ENCODE results near the gene TMEM106A.
"Not testable (repeated sequence)": the region's sequence is repeated elsewhere in the genome, so short reads cannot be mapped to it uniquely, and the experiment has no call there.

Gene TMEM106A

GRCh38 chr17:43211480-43212402, at the start of gene TMEM106A:
Gene TMEM106A (plus strand): TSS chr17:43211875. CDS start chr17:43213042, 1,167 bp downstream.
- DNase-seq: peak; percentile 78

DNA sequence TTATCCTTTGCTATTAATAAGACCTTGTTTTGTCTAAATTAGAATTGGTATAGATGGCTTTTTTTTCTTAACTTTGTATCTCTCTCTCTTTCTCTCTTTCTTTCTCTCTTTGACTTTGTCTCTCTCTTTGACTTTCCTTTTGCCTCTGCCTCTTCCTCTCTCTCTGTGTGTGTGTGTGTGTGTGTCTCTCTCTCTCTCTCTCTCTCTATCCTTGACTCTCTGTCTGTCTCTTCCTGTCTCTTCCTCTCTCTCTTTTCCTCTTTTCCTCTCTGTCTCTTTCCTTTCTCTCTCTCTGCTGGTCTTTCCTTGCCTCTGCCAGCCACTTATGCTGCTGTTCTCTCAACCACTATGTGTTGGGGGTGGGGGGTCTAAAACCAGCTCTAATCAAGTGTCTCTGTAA, 45.7 kb upstream of the TMEM106A start:
- DNase-seq: not testable (repeated sequence)

DNA sequence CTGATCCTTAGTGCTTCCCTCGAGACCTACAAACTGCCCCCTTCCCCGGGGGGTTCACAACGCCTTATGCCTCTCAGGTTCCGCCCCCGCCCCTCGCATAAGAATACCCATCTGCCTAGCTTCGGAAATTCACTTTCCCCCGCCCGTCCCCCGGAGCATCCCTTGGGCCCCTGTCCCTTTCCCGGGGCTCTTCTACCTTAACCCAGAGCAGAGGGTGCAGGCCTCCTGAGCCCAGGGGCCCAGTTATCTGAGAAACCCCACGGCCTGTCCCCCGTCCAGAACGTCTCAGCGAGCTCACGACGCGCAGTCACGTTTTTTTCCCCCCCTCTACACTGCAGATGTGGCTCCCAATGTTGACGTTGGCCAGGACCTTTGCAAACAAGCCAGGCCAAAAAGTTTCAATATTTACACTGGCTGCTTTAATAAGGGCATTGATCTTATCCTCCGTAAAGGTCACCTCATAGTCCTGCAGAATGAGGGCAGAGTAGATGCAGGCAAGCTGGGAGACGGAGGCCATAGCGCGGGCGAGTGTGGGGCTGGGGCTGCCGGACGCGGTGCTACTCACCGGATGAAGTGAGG, 42.0 kb upstream of the TMEM106A start:
- no peak for DNase-seq

GRCh38 chr17:43170140-43170765, 41.4 kb upstream of the TMEM106A start:
- DNase-seq: peak; percentile 90

GRCh38 chr17:43170766-43171585, 40.7 kb upstream of the TMEM106A start, which contains the start of gene NBR1:
Gene NBR1 (plus strand): TSS chr17:43171214. CDS start chr17:43175800, 4,586 bp downstream.
- peak; percentile 94 for DNase-seq

DNA sequence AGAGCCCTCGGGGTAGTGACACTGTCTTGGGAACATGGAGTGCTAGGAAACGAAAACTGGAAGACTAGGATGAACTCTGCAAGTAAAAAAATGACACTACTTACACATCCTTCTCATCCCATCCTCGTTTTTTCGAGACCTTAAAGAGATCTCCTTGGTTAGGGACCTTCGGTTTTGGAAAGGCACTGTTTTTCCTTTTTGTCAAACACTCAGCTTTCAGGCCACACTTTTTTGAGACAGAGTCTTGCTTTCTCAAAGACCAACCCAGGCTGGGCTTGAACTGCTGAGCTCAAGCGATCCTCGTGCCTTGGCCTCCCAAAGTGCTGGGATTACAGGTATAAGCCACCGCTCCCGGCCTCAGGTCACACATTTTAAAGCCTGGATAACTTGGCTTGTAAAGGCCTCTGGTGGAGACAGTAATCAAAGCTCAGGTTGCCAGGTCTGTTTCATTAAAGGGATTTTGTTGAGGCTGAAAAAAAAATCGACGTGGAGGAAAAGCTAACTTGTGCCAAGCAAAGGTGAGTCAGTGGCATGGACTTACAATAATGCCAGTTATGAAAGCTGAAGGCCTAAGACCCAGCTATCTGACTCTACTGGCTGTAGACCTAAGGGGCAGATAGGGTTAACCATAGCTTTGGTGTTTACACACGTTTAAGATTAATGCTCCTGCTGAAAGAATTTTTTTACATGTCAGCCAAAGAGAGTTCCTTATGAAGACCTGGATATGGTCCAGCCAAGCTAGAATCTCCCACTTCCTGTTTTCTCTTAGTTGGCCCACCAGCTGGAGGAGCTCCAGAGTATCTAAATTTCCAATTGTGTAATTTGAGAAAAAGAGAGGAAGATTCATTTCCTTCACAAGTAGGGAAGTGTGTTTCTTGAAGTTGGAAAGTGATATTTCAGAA, 39.8 kb upstream of the TMEM106A start:
- DNase-seq: no peak

GRCh38 chr17:43175213-43176118, 36.2 kb upstream of the TMEM106A start:
- no peak for DNase-seq

GRCh38 chr17:43176119-43176570, 35.5 kb upstream of the TMEM106A start:
- DNase-seq: no peak

- DNase-seq: no peak
Observed at GRCh38 chr17:43183921-43184320, 27.8 kb upstream of the TMEM106A start.

GRCh38 chr17:43186656-43187055, 25.0 kb upstream of the TMEM106A start:
- not testable (repeated sequence) for DNase-seq

DNA sequence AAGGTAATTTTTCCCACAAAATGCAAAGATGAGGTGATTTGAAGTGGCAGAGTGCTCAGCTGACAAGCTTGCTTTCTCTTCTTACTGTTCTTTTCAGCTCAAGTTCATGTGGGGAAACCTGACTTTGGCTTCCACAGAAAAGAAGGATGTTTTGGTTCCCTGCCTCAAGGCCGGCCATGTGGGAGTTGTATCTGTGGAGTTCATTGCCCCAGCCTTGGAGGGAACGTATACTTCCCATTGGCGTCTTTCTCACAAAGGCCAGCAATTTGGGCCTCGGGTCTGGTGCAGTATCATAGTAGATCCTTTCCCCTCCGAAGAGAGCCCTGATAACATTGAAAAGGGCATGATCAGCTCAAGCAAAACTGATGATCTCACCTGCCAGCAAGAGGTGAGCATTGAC, 18.4 kb upstream of the TMEM106A start:
- DNase-seq: no peak

DNA sequence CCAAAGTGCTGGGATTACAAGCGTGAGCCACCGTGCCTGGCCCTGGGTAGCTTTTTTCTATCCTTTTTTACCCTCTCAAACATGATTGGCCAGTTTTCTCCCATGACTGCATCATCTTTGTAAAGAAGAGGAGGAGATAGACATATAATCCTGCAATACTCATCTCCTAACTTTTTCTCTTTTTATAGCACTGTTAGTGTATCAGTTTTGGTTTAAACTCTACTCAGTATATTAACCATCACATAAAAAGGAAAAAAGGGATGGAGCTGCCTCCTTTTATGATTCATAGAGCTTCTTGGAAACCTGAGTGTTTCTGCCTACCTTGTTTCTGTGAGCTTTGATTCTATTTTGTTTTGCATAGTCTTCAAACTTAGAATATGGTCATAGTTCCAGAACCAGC, 12.0 kb upstream of the TMEM106A start:
- DNase-seq: no peak

- no peak for DNase-seq
Observed at GRCh38 chr17:43200127-43200526, 11.5 kb upstream of the TMEM106A start.

GRCh38 chr17:43203013-43203412, 8.7 kb upstream of the TMEM106A start:
- not testable (repeated sequence) for DNase-seq

DNA sequence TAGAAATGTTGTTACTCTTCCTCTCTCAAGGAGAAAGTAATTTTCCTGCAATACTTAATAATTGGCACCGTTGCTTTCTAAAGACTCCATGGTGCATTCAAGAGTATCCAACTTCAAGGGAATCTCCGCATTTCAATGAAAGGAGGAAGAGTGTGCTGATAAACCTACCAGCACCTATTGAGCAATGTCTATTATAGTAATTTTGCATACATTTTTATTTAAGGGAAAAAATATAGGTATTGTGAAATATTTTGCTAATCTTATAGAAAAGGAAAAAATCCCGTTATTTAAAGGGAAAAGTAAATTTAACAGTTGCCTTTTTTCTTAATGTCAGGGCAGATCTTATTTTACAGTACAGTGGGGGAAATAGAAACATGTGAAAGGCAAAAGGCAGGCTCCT, 1.1 kb upstream of the TMEM106A start:
- no peak for DNase-seq

GRCh38 chr17:43211123-43211479, 574 bp upstream of the TMEM106A start:
- no peak for DNase-seq

DNA sequence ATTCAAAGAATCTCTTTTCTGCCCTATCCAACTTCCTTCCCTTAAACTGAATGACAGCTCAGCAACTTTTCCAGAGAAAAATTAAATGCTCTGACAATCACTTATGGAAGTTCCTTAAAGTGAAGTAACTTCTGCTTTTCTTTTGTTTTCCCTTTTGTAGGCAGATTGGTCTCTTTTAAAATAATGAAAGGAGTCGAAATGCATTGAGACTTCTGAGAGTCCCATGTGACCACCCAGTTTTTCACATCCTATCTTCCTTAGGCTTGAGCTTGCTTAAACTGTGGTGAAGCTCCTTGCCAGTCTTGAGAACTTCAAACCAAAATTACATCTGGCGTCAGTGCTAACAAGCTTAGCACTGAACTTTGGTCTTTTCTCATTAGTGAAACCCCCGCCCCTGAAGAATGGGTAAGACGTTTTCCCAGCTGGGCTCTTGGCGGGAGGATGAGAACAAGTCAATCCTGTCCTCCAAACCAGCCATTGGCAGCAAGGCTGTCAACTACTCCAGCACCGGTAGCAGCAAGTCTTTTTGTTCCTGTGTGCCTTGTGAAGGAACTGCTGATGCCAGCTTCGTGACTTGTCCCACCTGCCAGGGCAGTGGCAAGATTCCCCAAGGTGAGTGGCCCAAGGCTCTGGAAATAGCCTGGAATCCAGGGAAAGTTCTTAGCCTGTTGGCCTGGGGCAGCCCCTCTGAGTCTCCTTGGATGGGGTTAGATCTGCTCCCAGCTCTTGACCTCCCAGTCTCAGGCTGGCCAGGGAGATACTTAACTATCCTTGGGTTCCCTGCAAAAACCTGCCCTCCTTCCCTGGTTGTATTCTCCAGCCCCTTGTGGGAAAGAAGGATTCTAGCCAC, 1.2 kb downstream of the TMEM106A start:
- no peak for DNase-seq

DNA sequence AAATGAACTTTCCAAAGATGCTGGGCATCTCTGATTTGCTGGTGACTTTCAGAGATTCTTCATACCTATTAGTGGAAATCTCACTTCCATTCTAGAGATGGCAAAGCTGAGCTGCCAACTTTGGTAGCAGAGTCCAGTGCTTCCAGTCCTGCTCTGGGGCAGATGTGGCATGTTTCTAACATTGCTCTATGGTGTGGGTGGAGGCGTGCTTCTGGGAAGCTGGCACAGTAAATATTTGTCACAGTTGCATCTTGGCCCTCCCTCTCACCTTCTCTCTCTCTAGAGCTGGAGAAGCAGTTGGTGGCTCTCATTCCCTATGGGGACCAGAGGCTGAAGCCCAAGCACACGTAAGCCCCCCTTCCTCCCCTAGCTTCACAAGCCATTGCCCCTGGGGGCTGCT, 1.9 kb downstream of the TMEM106A start:
- DNase-seq: no peak

DNA sequence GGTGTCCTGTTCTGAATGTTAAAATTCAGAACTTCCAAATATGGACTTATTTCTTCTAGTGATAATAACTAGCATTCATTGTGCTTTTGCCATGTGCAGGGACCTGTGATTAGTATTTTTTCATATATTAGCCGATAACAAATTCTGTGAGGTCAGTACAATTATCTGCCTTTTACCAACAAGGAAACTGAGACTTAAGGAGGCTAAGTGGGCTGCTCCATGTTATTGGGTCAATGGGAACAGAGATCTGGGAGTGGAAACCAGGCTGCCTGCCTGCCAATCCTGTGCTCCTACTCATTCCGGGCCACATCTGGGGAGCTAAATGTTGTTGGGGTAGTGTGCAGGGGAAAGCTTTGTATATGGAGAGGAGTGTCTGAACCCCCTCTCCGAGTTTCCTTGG, 3.7 kb downstream of the TMEM106A start:
- no peak for DNase-seq

DNA sequence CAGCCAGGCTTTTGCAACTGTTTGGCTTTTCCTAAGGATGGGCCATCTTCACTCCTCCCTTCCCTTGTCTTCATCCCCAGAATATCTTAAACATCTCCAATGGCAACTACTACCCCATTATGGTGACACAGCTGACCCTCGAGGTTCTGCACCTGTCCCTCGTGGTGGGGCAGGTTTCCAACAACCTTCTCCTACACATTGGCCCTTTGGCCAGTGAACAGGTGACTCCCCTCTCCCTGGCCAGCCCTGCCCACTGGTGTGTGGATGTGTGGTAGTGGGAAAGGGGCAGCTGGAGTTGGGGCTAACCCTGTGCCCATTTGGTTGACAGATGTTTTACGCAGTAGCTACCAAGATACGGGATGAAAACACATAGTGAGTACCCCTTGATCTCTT, 4.7 kb downstream of the TMEM106A start:
- no peak for DNase-seq
